Breast epithelium (tissue), 3 donors: ENCODE results near the gene RMND1.

Experiments used
- POLR2A ChIP-seq: fragments of 450-650 bp; IDR thresholded peaks from one replicate; pipeline ENCODE4 v1.6.1; 2016; ENCODE audit warnings: antibody characterized with exemption, mild to moderate bottlenecking, moderate library complexity
- POLR2AphosphoS5 ChIP-seq, 3 donors: sonication (generic); formaldehyde crosslinking; IDR thresholded peaks; one replicate each; pipeline ENCODE4 v1.6.1; 2017; ENCODE audit warnings: antibody characterized with exemption in 3 of 3
- TF ChIP-seq, protein P1 (sequence below), 3 donors: fragments of 450-650 bp; IDR thresholded peaks; one replicate each; pipeline ENCODE4 v1.5.1; 2016 to 2017; ENCODE audit warnings: antibody characterized with exemption in 3 of 3, mild to moderate bottlenecking in 3 of 3, moderate library complexity in 3 of 3

DNA sequence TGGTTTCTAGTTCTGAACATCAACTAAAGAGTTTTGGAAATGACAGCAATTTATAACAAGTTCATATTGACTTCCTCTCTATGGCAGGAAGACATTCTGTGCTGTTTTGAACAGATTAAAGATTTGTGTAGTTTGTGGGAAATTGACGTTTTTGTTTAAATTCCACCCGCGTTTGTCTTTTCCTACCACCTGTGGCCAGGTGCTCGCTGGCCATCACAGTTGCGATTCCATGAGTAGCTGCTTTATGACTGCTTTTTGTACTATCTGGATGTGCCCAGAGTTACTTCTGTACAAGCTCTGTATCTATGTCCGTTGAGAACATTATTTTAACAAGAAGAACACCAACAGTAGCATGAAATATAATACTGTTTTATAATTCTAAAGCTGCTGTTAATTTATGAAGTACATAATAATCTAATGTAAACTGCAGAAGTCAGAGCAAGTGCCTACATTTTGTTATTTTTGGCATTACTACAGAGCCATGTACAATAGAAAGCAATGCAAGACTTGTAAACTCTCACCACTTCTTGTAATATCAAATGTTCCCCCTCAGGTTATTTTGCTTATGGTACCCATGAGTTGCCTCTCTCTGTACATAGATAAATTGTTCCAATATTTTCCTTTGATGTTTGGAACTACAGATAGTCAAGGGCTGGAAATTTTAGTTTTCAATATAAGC lies 94.0 kb downstream of the RMND1 start:
- TF ChIP-seq, protein P1, sequence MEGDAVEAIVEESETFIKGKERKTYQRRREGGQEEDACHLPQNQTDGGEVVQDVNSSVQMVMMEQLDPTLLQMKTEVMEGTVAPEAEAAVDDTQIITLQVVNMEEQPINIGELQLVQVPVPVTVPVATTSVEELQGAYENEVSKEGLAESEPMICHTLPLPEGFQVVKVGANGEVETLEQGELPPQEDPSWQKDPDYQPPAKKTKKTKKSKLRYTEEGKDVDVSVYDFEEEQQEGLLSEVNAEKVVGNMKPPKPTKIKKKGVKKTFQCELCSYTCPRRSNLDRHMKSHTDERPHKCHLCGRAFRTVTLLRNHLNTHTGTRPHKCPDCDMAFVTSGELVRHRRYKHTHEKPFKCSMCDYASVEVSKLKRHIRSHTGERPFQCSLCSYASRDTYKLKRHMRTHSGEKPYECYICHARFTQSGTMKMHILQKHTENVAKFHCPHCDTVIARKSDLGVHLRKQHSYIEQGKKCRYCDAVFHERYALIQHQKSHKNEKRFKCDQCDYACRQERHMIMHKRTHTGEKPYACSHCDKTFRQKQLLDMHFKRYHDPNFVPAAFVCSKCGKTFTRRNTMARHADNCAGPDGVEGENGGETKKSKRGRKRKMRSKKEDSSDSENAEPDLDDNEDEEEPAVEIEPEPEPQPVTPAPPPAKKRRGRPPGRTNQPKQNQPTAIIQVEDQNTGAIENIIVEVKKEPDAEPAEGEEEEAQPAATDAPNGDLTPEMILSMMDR (IDR thresholded peaks at IDR 0.05): no peak
- no peak for TF ChIP-seq POLR2A
- TF ChIP-seq POLR2AphosphoS5 (IDR thresholded peaks at IDR 0.05): no peak
